HG03442 (cell line): ENCODE data around the gene BMPER.
A peak's percentile ranks its signal among the peaks of the same experiment; 100 is the strongest.

Experiments used
- ATAC-seq: cut with Tn5 transposase; IDR thresholded peaks from one replicate; pipeline ENCODE4 v1.9.1; 2021; ENCODE audit warnings: mild to moderate bottlenecking, moderate library complexity; ENCODE audit not compliant: unreplicated experiment

The BMPER gene

DNA sequence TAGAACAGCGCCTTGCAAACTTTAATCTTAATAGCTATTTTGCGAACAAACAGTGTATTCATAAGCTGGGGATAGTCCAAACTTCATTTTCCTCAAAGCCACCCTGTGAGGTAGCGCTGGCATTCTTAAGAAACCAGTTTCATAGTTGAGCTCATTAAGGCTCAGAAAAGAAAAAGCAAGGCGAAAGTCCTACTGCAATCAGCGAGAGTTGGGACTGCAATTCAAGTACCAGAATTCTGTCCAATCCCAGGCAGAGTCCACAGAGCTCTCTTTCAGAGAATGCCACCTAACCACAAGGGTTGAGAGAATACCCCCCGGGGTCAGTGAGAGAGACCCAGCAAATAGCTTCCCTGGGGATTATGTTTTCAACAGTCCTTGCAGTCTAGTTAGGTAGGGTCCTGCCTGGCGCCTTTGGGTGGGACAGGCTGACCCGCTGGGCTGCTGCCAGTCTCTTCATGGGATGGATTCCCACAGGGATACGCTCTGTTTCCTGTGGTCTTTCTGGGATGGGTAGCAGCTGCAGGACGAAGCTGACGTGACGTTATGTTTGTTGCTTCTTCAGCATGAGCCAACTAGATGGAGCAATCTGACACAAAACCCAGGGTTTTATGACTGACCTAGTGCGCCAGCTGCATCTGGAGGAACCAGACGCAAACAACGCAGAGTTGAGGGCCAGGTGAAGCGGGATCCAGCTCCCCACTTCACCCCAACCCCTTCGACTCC lies 16.0 kb downstream of the BMPER start:
- no peak for ATAC-seq

DNA sequence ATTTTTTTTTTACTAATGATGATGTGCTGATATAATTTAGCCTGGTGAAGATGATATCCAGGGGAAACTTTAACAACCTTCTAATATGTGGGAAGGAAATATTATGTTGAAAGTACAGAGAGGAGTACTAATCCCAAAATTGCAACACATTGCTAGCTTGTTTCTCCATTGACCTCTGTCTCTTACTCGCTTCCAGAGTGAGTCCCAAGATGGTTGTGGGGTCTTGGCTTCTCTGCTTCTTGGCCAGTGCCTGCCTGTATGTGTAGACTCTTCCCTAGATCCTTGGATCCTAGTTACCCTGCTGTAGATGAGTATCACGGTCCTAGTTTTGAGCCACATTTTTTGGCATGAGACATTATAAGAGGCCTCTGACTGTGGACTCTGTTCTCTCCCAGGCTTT lies 17.5 kb downstream of the BMPER start:
- ATAC-seq: no peak

DNA sequence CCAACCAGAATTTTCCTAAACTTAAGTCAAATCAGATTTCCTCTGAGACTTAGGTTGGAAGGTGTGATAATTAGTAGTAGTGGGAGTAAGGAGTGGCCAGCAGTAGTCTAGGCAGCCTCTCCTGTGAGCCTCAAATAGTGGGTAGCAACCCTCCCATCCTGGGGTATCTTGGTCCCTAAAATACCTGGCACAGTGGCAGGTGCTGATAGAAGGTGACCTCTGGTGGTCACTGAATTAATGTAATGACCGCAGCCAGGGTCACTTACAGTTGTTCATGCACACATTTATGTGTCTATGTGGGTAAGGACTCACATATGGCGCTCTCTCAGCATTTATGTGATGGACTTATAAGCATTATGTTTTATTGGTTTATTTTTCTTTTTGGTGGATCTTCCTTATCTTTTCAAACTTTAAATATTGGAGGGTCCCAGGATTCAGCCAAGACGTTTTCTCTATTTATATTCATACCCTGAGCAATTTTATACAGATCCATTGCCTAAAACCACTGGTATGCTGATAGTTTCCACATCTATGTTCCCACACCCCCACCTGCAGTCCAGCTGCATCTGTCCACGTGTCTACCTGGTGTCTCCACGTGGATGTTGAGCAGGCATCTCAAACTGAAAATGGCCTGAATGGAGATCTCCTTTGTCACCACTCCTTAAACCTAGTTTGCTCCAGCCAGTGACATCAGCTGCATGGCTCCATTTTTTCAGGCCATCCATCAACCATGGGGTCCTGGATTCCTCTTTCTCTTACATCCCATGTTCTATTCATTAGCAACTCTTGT lies 18.3 kb downstream of the BMPER start:
- no peak for ATAC-seq

DNA sequence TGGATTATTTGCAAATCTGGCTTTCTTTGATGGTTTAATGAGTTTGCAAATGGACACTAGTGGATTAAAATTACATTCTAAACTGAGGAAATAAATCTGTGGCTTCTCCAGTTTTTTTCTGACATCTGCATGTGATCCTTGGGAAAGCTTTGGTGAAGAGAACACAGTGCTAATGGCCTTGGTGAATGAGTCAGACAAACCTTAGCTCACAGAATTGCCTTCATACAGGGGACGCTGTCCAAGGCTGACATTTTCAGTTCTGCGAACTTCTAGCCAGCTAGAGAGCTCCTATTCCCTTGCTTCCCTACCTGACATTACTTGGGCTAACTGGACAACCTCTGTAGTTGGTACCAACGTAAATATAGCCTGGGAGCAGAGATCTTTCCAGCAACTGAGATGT lies 21.2 kb downstream of the BMPER start:
- no peak for ATAC-seq

DNA sequence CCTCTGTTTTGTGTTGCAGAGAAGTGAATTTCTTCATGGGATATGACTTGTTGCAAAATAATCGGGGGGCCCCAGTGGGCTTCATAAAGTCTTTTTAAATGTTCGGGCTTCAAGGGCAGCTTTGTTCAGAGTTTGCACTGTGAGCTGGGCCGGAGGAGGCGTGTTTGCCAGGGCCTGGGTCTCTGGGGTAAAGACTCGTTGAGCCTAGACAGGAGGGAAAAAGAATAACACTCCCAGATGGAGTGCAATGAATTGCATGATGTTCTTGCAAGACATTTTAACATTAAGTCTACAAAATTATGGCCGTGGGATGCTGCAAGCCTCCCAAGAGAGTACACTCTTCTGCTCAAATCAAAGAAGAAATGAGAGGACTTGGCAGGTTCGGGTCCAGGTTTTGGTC lies 23.6 kb downstream of the BMPER start:
- no peak for ATAC-seq

DNA sequence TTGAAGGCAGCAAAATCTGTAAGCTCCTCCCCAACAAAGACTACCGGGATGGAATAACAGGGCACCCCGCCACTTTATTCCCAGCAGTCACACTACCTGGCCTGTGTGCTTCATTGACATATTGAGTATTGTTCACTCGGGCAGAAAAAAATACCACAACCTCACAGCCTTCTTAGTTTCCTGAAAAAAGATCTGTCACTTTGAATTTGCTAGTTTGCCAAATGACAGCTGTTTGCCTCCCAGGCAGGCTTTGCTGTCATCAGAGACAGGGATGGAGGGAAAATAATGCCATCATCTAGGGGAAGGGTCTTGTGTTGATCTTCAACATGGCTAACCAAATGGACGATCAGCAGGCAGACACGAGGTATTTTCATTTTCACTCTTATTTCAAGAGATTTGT lies 26.9 kb downstream of the BMPER start:
- ATAC-seq: no peak

DNA sequence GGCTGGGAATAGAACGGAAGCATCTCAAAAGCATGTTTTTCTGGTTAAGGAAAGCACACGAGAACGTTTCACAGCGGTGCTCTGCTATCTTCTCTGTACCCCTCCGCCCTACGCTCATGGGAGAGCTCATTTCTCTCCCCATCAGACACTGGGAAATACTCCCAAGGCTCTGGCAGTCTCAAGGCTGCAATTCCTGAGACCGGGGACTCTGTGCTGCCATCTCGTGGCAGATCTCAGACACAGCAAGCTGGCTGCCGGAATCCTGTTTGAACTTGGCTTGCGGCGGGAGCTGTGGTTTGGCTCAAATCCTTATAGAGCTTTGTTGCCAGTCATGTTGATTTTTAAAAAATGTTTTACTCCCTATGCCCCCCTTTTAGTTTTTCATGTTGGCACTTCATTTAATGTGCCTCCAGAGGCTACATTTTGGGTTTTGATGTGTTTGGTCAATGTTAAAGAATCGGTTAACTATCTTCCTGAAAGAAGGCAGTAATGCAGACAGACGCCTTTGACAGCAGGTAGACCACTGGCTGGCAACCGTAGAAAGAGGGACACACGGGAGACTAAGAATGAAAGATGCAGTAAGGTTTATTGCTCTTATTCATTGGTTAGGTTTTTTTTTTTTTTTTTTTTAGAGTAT lies 27.6 kb downstream of the BMPER start:
- ATAC-seq: peak; percentile 80

DNA sequence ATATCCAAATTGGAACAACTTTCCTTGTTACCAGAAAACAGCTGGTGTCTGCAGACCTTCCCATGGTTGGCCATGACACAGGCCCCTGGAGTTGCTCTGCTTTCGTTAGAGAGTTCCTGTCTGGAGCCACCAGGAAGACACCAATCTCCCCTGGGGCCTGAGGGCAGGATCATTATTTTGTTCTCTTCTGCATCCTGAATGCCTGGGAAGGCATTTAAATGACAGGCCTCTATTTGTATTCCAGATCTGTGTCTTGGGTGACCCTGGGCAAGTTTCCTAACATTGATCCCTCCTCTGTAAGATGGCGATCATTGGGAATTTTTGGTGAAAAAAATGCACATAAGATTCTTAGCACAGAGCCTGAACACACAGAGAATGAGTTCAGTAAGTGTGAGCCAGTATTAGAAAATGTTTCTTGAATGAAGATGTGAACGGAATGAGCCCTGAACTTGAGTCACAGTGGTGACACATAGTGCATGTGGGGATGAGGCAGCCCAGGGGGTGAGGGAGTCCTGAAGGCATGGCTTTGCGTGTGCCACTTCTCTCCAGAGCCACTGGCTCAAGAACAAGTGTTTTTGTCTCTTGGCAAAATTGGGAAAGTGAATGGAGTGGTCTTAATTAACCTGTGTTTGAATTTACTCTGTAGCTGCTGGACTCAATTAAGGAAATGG lies 28.4 kb downstream of the BMPER start:
- ATAC-seq: no peak

DNA sequence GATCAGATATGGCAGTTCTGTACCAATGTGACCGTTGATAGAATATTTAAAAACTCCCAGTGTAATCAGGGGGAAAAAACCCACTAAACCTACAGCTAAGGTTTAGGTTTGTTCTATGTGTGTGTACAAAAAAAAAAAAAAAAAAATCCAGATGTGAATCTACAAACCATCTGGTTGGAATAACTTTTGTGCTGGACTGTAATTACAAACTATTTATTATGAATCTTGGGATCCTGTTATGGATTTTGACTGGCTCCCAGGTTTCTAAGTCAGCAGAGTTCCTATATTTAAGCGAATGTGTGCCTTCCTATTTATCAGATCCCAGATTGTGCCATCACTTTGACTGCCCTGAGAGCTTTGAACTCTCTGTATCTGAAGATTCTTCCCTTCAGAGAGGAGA lies 29.1 kb downstream of the BMPER start:
- no peak for ATAC-seq

DNA sequence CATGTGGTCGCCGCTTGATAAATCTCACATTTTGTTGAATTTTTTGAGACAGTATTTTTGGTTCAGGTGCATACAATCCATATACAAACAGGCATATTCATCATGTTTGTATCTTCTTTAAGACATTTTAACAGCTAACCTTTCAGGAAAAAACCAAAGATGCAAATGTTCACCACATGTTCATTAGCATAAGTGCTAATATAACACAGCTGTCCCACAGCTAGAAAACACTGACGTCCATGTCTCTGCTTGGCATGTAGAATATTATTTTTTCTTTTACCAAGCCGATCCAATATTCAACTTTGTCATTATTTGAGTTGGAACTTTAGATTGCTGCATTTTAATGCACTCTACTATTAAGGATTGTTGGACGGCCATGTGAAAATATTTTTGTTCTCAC lies 31.2 kb downstream of the BMPER start:
- ATAC-seq: no peak

DNA sequence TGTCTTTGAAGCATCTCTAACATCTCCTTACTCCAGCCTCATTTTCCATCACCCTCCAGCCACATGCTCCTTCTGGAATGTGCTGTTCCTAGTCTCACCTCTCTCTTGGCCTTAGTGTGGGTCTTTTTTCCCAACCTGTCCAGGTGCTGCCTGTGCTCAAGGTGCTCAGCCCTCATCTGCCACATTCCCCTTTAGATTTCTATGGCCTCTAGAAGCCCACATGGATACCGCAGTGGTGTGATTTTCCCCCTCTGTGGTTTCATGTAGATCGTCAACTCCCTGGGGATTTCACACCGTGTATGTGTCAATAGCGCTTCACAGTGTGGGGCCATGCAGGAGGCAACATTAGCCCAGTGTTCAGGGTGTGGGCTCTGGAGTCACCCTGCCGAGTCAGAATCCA lies 32.5 kb downstream of the BMPER start:
- ATAC-seq: no peak

DNA sequence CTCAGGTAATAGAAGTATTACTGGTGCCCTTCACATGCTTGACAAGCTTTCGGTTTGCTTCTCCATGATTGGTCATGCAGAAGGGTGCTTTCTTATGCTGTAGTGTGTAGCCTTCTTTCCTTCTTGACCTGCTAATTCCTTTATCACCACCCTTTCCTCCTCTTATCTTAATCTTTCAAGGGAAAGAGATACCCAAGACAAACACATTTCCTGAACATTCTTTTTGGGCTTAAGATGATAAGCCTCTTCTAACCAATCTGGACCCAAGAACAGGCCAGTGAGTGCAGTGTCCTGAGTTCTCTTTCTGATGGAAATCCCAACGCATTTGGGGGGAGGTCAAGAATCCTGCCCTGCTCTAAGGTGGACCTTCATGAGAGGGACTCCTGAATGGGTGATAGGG lies 33.8 kb downstream of the BMPER start:
- no peak for ATAC-seq

DNA sequence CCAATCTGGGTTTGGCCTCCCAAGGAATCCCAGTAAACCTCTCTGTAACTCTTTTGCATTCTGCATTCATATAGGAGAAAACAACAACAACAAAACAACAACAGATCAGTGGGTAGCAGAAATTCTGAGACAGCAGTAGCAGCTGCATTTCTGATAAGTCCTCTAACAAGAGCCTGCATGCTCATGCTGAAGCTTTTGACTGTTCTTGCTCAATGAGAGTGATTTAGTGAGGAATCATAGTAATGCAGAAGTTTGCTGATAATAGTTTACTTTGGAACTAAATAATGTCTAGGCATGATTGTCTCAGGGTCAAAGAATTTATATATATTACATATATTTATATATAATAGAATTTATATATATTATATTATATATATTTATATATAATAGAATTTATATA lies 35.2 kb downstream of the BMPER start:
- ATAC-seq: no peak

DNA sequence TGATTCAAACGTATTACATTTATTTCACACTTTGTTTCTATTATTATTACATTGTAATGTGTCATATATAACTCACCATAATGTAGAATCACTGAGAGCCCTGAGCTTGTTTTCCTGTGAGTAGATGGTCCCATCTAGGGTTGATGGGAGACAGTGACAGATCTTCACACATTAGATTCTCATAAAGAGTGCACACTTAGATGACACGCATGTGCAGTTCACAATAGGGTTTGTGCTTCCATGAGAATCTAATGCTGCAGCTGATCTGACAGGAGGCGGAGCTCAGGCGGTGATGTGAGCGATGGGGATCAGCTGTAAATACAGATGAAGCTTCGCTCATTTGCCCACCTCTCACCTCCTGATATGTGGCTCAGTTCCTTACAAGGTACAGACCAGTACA lies 36.1 kb downstream of the BMPER start:
- no peak for ATAC-seq

DNA sequence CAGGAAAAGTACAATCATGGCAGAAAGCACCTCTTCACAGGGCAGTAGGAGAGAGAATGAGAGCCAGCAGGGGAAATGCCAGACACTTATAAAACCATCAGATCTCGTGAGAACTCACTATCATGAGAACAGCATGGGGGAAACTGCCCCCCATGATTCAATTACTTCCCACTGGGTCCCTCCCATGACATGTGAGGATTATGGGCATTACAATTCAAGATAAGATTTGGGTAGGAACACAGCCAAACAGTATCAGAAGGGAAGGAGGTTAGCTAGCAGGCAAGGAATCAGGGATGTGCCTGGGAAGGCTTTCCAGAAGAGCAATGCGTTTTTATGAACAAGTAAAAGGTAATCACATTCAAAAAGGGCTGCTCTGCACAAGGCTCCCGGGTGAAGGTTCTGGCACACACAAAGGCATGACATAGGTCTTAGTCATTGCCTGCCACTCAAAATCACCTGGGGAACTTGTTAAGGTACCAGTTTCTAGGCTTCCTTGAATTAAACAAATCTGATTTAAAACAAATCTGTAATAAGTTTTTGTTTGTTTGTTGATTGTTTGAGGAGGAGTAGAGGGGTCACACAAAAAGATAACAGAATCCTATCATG lies 40.9 kb downstream of the BMPER start:
- ATAC-seq: no peak

DNA sequence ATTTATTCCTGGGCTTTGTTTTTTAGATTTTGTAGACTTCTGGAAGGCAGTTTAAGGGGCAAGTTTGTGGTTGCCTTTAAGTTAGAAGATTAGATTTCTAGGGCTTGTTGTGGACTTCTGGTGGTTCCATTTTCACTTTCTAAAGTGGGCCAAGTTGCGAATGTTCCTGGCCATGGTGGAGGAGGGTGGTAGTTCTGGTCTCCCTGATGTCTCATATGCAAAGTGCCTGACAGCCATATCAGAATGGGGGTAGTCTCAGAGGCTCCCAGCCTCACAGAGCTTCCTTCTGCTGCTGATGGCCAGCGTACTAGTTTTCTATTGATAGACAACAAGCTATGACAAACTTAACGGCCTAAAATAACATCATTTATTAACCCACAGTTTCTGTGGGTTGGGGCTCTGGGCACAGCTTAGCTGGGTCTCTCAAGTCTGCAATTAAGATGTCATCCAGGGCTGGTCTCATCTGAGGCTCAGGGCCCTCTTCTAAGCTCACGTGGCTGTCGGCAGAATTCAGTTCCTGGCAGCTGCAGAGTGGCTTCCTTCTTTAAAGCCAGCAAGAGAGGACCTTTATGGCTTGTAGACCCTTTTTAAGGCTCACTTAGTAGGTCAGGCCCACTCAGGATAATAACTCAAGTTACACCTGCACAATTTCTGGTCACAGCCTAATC lies 44.8 kb downstream of the BMPER start:
- no peak for ATAC-seq

DNA sequence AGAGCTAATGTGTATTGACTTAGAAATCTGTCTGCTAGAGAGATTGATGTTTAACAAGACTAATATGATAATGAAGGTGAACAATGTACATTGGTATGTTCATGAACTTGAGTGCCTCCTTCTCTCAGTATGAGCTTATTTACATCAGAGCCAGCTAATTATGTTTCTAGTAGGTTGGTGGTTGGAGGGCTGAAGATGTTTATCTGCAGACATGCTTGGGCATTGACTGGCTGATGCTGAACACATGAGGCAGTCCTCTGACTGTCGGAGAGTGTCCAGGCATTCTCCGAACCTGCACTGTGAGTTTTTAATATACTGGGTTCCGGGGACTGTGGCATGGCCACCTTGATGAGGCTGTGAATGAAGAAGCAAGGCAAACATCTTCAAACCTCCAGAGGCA lies 47.5 kb downstream of the BMPER start:
- ATAC-seq: no peak

DNA sequence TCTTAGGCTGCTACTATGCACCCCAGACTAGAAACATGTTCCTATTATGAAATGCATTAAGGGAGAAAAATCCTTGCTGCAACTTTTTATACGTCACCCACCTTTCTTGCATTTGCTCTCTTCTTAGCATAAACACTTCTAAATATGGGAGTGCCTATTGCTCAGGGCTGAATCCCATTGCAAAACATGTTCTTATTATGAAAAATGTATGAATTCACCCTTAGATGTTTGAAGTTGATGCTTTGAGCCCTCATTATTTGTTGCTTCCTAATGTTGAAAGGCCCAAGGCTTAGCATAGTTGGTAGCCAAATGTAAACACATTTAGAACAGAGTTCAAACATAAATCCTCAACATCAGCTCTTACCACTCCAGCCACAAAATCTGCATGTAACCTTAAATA lies 52.8 kb downstream of the BMPER start:
- no peak for ATAC-seq

DNA sequence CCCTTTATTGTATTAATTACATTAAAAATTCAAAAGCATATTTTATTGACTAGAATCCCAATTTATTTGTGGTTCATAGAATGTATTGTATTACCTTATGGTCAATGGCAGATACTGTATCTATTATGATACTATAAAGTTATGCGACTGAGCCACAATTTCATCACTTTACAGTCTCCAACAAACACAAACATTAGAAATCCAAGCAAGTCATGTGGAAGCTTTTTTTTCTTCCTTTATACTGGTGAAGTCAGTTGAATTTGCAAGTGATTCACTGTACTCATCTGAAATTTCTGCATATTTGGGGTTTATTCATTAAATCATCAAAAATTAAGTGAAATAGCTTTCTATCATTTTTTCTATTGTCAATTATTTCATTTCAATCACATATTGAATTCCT lies 54.3 kb downstream of the BMPER start:
- no peak for ATAC-seq

DNA sequence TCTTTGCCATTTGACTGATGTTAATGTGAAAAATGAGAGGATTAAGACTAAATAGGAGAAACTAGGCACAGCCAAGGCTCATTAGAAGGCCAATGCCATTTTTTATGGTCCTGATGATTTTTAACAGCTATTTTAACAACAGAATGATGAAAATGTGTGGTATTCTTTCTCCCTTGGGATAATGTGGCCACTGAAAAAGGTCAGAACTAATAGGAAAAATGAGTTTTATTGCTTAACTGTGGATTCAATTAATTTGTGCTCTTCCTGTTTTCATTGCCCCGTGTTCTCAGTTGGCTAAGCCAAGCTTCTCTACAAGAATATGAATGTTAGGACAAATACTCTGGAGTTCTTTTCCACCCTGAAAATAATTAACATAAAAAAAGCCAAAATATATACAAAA lies 56.6 kb downstream of the BMPER start:
- ATAC-seq: no peak
